NCI-H748 treated with DMSO at 0.1 percent for 48 hours (cell line): ENCODE measurements around the gene OS9.
A peak's percentile ranks its signal among the peaks of the same experiment; 100 is the strongest.

Experiments
- DNase-seq: peaks from one replicate; lab custom pipeline; 2025; lab: John Stamatoyannopoulos, UW

Gene OS9

DNA sequence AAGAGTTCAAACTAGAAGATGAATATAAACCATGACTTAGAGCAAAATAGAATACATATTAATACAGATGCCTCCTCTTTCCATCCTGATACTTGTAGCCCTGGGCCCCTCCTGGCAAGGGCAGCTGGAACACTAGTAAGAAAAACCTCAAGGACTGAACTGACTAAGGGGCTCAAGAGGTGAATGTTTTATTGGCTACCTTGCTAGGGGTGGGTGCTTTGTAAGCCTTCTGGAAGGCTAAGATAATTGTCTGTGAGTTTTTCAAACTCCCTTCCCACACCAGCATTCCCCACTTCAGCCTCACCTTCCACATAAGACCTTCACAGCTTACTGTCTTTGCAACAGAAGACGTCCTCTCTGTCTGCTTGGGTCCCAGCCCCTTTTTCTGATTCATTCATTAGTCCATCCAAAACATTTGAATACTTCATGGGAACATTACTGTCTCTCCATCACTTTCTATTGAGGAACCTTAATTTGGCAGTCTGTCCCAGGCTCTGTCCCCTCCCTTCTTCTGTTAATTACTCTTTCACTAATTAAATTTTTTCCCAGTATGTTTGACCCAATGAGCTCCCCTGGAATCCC lies 59.9 kb downstream of the OS9 start:
- DNase-seq: no peak

DNA sequence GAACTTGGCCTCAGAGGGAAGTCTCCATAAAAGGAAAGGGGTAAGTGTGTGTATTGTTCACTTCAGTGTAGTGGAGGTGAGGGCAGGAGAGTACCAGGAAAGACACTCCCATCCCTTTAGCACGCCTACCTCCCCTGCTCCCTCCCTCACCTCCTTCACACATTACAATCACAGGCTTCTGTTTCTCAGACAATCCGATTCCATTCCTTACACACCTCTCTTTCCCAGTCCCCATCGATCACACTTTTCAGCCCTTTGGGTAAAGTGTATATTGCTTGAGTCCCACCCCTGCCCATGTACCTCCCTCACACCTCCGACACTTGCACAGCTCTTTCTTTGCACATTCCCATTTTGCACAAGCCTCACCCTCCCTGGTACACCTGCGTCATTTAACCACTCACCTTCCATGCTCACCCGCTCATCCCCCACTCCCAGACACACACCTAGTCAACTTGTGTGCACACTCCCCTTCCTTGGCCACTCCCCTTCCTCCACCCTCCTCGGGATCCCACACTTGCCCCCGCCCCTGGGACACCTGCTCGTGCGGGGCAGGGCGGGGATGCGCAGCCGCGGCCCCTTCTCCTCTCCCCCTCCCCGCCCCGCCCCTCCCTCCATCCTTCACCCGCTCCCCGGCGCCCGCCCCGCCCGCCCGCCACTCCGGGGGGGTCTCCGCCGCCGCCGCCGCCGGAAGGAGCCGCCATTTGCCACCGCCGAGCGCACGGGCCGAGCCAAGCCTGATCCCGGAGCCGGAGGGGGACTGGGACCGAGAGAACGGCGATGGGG lies 60.7 kb downstream of the OS9 start, which contains the start of gene MARCHF9:
Gene MARCHF9 (plus strand): TSS at position 693 of the 783 bp plus-strand sequence. CDS start 426 bp downstream, outside the sequence.
- DNase-seq: peak; percentile 84

DNA sequence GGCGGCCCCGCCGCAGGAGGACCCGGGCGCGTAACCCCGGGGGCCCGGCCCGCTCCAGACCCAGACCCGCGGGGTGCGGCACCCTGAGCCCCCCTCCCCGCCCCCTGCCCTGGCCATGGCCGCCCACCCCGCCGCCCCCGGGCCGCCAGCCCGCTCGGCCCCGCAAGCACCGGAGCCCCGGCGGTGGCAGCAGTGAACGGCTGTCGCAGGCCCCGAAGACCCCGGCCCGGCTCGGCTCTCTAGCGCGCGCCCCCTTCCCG lies 61.2 kb downstream of the OS9 start:
- DNase-seq: no peak

DNA sequence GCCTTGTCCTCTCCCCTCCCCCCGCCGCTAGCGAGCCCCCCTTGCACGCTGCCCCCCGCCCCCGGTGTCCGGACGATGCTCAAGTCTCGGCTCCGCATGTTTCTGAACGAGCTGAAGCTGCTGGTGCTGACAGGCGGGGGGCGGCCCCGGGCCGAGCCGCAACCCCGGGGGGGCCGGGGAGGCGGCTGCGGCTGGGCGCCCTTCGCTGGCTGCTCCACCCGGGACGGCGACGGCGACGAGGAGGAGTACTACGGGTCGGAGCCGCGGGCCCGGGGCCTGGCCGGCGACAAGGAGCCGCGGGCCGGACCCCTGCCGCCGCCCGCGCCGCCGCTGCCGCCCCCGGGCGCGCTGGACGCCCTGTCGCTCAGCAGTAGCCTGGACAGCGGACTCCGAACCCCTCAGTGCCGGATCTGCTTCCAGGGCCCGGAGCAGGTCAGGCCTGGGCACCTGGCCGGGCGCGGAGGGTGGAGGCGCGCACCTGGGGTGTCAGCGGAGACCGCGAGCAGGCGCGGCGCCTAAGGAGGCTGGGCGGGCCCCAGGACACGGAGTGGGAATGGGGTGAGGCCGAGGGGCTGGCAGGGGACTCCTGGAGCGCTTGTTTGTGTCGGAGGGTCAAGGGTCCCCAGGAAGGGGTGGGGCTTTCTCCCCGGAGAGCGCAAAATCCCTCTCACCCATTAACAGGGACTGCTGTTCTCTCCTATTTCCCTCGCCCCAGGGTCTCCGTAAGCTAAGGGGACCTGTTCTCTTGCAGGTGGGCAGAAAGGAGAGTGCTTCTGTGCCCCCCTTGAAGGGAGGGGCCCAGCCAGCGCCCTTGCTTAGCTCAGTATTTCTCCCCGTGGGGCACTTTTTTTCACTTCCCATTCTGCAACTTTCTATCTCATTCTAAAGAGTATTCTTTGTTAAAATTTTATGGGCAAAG lies 61.8 kb downstream of the OS9 start:
- DNase-seq: no peak

GRCh38 chr12:57756406-57757341 lies 62.7 kb downstream of the OS9 start:
- peak; percentile 42 for DNase-seq

GRCh38 chr12:57757771-57758170 lies 63.8 kb downstream of the OS9 start:
- no peak for DNase-seq

DNA sequence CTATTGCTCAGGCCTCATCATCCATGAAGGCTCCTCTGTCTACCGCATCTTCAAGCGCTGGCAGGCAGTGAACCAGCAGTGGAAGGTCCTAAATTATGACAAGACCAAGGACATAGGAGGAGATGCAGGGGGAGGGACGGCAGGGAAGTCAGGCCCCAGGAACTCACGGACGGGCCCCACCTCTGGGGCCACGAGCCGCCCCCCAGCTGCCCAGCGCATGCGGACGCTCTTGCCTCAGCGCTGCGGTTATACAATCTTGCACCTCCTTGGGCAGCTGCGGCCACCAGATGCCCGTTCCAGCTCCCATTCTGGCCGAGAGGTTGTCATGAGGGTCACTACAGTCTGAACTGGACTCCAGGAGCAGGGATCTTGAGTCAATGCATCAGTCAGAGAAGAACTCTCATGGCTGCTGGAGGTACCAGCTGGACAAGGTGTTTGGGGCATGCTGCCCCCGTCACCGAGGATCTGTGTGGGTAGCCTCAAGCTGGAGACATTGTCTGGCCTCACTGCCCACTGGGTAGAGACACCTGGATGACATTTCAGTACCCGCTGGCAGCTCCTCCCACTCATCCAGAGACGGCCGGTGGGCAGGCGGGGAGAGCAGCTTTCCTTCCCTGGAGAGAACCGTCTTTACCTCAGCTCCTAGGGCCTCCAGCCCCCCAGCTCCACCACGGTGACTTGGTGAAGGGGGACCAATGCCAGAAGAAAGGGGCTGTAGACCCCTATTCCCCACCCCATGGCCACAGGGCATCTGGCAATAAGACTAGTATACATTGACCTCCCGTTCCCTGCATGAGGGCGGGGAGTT lies 64.8 kb downstream of the OS9 start:
- no peak for DNase-seq

DNA sequence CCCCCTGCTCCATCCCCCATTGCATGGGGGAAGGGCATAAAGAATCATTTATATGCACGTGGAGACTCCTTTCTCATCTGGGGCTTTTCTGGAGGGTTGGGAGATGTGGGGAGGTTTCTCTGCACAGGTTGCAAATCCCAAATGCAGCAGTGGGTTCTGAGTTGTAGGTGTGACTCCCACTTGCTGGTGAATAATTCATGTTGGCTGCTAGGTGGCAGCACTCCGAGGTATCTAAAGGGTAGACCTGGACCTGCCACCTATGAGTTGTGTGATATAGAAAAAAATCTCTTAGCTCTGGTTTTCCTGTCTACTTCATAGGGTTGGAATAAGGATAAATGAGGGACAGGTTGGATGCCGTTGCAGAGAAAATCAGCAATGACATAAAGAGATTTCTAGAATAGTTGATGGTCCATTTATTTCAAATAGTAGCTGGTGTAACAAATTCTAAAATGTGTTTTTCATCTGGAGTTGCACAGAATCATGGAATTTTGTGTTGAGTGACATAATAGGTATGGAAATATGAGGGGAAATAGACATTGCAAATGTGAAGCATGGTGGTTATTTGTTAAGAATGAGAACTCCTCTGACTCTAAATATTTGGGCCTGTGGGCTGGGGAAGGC lies 65.5 kb downstream of the OS9 start:
- DNase-seq: no peak

GRCh38 chr12:57760347-57760982 lies 66.5 kb downstream of the OS9 start:
- DNase-seq: no peak

- DNase-seq: no peak
Observed at GRCh38 chr12:57761391-57761998, 67.6 kb downstream of the OS9 start.

DNA sequence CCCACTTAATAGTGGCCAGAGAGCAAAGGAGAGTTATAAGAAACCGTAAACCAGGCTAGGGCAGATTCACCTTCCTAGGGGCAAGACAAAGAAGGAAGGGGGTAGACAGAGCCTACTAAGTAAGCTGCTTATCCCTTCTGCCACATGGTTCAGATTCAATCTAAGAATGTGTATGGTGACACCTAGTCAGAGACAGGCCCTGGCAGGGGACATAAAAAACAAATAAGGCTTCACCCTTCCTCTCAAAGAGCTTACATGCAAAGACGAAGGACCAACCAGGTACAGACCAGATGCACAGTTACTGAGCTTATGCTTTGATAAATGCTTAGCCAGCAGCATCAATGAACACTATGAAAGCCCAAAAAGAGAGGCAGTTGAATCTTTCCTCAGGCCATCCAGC lies 68.5 kb downstream of the OS9 start:
- no peak for DNase-seq

DNA sequence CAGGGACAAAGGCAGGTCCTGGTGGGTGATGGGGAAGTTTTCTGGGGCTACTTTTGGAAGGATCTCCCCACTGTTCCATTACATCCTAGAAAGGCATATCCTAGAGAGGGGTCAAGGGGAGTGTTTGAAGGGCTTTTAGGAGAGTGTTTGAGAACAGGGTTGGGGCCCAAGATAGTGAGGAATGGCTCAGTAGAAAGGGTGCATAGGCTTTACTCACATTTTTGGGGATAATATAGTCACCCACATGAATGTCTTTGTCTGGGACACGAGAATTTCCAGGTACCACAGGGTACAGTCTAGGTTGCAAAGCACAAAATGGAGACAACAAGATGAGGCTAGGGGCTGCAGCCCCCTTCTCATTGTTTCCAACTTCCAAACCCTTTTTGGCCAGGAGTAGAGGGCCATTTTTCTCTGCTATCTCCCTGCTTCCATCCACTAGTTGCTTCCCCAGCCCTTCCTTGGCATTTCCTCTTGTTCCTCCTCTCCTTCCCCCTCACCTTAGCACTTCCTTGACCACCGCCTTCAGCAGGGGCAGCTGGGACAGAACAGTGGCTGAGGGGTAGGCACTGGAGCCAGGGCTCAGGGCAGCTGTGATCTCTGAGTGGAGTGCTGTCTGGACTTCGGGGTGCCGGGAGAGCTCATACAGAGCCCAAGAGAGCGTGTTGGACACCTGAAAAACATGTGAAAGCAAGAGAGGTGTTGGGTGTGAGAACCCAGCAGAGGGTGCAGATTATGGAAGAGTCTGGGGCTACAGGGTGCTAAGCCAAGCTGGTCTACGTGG lies 70.1 kb downstream of the OS9 start:
- DNase-seq: no peak

GRCh38 chr12:57764662-57765002 lies 70.7 kb downstream of the OS9 start:
- DNase-seq: no peak

DNA sequence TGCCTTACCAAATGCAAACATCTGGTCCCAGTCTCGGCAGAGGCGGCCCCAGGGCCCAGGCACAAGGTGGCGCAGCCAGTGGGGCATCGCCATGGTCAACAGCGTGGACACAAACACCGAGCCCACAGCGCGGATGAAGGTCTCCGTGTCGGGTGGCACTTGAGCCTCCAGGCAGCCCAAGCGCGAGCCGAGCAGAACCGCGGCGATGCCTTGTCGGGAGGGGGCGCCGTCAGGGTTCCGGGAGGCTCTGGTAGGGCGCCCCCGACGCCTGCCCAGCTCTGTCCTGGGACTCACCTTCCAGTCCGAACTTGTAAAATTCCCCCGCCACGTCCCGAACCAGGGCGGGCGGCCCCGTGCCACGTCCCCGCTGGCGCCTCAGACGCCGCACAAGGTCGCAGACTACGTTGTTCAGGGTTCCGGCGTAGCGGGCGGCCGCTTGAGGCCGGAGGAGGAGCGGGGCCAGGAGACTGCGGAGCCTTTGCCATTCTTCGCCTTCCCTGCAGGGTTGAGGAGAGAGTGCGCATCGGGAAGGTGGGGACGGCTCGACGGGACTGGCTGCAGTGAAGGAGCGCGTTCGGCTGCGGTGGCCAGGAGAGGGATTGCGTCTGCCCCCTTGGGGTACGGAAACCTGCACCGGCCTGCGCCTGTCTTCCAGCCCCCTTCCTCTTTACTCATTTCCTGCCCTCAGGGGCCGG lies 71.2 kb downstream of the OS9 start:
- DNase-seq: no peak

- DNase-seq: no peak
Observed at GRCh38 chr12:57765698-57766463, 71.9 kb downstream of the OS9 start.

GRCh38 chr12:57766464-57767304 lies 72.8 kb downstream of the OS9 start, which contains the start of gene CYP27B1:
TSS of gene CYP27B1 (minus strand) at chr12:57767078. CDS start at chr12:57767041, 37 bp downstream.
- no peak for DNase-seq
